ENCODE data around the gene RUNX1.

- TF ChIP-seq, protein P1, sequence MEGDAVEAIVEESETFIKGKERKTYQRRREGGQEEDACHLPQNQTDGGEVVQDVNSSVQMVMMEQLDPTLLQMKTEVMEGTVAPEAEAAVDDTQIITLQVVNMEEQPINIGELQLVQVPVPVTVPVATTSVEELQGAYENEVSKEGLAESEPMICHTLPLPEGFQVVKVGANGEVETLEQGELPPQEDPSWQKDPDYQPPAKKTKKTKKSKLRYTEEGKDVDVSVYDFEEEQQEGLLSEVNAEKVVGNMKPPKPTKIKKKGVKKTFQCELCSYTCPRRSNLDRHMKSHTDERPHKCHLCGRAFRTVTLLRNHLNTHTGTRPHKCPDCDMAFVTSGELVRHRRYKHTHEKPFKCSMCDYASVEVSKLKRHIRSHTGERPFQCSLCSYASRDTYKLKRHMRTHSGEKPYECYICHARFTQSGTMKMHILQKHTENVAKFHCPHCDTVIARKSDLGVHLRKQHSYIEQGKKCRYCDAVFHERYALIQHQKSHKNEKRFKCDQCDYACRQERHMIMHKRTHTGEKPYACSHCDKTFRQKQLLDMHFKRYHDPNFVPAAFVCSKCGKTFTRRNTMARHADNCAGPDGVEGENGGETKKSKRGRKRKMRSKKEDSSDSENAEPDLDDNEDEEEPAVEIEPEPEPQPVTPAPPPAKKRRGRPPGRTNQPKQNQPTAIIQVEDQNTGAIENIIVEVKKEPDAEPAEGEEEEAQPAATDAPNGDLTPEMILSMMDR (IDR thresholded peaks at IDR 0.05 in 8 of 11, conservative IDR thresholded peaks at IDR 0.05 in 3 of 11) = no peak
- TF ChIP-seq POLR2A (IDR thresholded peaks at IDR 0.05) (no peak), POLR2AphosphoS5 (IDR thresholded peaks at IDR 0.05) (no peak)
These were observed 56.9 kb downstream of the RUNX1 start for GRCh38 chr21:34992180-34992579.

Measured in spleen (tissue), 7 donors.